ENCODE measurements around the gene CMSS1.

CMSS1 gene

GRCh38 chr3:100164743-100165142 is 347.1 kb downstream of the CMSS1 start:
- H3K27ac ChIP-seq, result no peak overlapping the region
- TF ChIP-seq ZFX (IDR thresholded peaks at IDR 0.05), result no peak
- TF ChIP-seq CTCF (conservative IDR thresholded peaks at IDR 0.05), result no peak

DNA sequence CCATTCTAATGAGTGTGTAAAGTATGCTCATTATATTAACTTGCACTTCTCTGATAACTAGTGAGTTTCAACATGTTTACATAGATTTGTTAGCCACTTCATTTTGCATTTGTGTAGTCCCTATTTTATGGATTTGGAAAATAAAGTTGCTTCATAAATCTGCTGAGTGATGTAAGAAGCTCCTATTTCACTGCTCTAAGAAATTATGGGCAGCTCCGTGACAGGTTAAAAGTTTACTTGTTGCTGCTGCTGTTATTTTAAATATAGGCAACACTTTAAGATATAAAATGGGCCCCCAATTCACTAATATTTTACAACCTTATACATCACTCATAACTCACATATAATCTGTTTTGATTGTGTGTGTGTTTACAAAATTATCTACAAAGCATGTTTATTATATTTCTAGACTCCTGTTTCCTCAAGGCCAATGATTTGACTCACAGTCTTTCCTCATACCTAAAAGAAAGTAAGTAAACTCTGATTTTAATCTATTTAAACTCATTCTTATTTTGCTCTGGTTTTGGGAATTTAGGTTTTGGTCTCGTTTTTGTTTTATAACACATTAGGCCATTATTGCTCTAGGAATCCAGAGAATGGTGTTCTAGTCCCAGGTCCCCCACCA is 348.4 kb downstream of the CMSS1 start:
- TF ChIP-seq ZFX (IDR thresholded peaks at IDR 0.05) (no peak), CTCF (conservative IDR thresholded peaks at IDR 0.05) (no peak)

DNA sequence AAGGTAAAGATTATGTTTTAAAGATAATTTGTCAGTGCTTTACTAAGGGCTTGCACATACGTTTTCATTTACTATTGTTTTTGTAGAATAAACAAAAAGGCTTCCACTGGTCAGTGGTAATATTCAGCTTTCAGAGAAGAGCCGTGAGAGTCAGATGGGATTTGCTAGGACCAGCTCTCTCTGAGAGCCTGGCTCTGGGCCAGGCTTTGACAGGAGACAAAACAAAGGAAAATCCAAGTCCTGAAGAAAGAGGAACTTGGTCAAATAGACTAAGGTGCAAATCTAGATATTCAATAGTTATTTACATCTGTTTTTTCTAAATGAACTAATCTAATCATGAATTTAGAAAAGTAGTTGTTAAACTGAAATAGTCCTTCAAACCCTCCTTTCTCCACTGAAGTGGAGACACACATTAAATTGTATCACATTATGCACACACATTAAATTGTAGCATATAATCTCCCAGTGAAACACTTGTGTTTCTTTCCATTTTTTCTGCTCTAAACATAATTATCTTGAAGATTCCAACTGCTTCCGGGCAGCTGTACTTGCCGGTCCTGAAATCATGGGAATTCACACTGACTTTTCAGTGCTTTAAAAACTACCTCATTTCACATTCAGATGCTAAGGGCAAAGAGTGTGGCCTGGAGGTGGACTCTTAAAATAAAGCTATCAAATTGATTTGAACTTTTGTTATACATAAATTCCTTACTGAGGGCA is 351.7 kb downstream of the CMSS1 start:
- no peak overlapping the region for H3K27ac ChIP-seq
- no peak for TF ChIP-seq CTCF (conservative IDR thresholded peaks at IDR 0.05)

More for the DNA sequence above, 348.4 kb downstream of the CMSS1 start:
- no peak overlapping the region for H3K27ac ChIP-seq

- H3K27ac ChIP-seq, result no peak overlapping the region
- TF ChIP-seq ZFX (IDR thresholded peaks at IDR 0.05), result no peak
- TF ChIP-seq CTCF (conservative IDR thresholded peaks at IDR 0.05), result no peak
Measured at GRCh38 chr3:100170486-100170885, 352.8 kb downstream of the CMSS1 start.

- no peak overlapping the region for H3K27ac ChIP-seq
- no peak for TF ChIP-seq ZFX (IDR thresholded peaks at IDR 0.05)
- no peak for TF ChIP-seq CTCF (conservative IDR thresholded peaks at IDR 0.05)
Measured at GRCh38 chr3:100171211-100171914, 353.7 kb downstream of the CMSS1 start.

GRCh38 chr3:100173961-100174360 is 356.3 kb downstream of the CMSS1 start:
- H3K27ac ChIP-seq, result no peak overlapping the region
- TF ChIP-seq CTCF (conservative IDR thresholded peaks at IDR 0.05), result no peak
- no peak for TF ChIP-seq ZFX (IDR thresholded peaks at IDR 0.05)

Measured in C4-2B (cell line).